Testis (tissue), 3 donors: ENCODE measurements around the gene AFF1. TPM values are rescaled to one million over a fixed set of nuclear protein-coding genes. Genes with fewer than 3 reads are reported as not detected.

Experiments
- DNase-seq: peaks from one replicate; pipeline ENCODE4 v3.0.0-alpha.2; 2019
- H3K27ac ChIP-seq, 2 donors: fragments of 200-600 bp; sonication (generic); one replicate each; pipeline ENCODE4 v1.5.1; 2019
- H3K27me3 ChIP-seq: fragments of 200-600 bp; sonication (generic); one replicate; pipeline ENCODE4 v1.5.1; 2019
- H3K36me3 ChIP-seq: fragments of 200-600 bp; sonication (generic); one replicate; pipeline ENCODE4 v1.5.1; 2017; ENCODE audit warnings: low read depth; ENCODE audit errors: missing control alignments
- H3K4me1 ChIP-seq: fragments of 200-600 bp; sonication (generic); one replicate; pipeline ENCODE4 v1.5.1; 2019
- H3K4me3 ChIP-seq, 2 donors: fragments of 200-600 bp; sonication (generic); one replicate each; pipeline ENCODE4 v1.5.1; 2017 to 2019
- H3K9me3 ChIP-seq: fragments of 200-600 bp; sonication (generic); one replicate; pipeline ENCODE4 v1.5.1; 2017
- POLR2A ChIP-seq: fragments of 450-650 bp; IDR thresholded peaks from one replicate; pipeline ENCODE4 v1.6.1; 2017; ENCODE audit warnings: antibody characterized with exemption, mild to moderate bottlenecking, moderate library complexity
- WGBS, 2 donors: methylation state at CpG; one replicate each; pipeline ENCODE4 v1.1.5; 2018; 5-methylcytosine and 5-hydroxymethylcytosine counted together
- intact Hi-C: fragments of 100-400 bp; cut with DNase I; formaldehyde crosslinking; loops from one replicate; pipeline ENCODE4 v1.15.1; 2023; ENCODE audit warnings: low total_unique reads
- polyA plus RNA-seq: library from polyadenylated mRNA; stranded (reverse); fragments of 350-450 nt; fragmentation: Illumina TruSeq; extraction: RNeasy Lipid Tissue Mini Kit (QIAGEN cat#74804); gene quantifications from one replicate; pipeline ENCODE4 v1.2.3, GENCODE V29; 2014; ENCODE audit warnings: low read depth, low replicate concordance; ENCODE audit not compliant: insufficient read depth
- total RNA-seq, 2 donors: library from RNA; depleted of rRNA; stranded (reverse); fragments of >200 nt; gene quantifications; one replicate each; pipeline ENCODE4 v1.2.3, GENCODE V29; 2016
- TF ChIP-seq, protein P1 (sequence below), 3 experiments: fragments of 450-650 bp in 2 of 3; fragments of 200-600 bp in 1 of 3; sonication (generic) in 1 of 3; IDR thresholded peaks; one replicate each; pipeline ENCODE4 v1.5.1; 2016 to 2019; ENCODE audit warnings: antibody characterized with exemption in 3 of 3, mild to moderate bottlenecking in 2 of 3, moderate library complexity in 1 of 3

AFF1 gene
- total and polyA plus RNA-seq, 3 donors from 2014 or later, result 15.8 to 56.8 (median 53.6) TPM

DNA sequence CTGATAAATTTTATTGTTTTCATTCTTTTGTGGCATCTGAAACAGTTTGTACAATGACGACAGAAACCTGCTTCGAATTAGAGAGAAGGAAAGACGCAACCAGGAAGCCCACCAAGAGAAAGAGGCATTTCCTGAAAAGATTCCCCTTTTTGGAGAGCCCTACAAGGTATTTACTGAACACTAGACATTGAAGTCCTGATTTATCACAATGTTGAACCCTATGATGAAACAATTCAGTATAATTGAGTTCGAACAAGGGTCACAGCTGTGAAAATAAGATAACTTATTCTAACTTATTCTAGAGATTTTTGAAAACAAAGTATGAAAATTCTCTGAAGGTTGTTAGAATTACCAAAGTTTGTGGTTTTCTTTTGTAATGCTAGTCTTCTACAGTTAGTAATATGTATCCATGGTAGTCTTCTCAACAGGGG, 111.3 kb downstream of the AFF1 start:
- H3K27me3 ChIP-seq, result no peaks in the 10 kb centered on the region
- DNase-seq, result no peak
- intact Hi-C loops, result no loop called here
- H3K36me3 ChIP-seq, result no peaks in the 10 kb centered on the region
- TF ChIP-seq POLR2A, result no peak
- TF ChIP-seq, protein P1, sequence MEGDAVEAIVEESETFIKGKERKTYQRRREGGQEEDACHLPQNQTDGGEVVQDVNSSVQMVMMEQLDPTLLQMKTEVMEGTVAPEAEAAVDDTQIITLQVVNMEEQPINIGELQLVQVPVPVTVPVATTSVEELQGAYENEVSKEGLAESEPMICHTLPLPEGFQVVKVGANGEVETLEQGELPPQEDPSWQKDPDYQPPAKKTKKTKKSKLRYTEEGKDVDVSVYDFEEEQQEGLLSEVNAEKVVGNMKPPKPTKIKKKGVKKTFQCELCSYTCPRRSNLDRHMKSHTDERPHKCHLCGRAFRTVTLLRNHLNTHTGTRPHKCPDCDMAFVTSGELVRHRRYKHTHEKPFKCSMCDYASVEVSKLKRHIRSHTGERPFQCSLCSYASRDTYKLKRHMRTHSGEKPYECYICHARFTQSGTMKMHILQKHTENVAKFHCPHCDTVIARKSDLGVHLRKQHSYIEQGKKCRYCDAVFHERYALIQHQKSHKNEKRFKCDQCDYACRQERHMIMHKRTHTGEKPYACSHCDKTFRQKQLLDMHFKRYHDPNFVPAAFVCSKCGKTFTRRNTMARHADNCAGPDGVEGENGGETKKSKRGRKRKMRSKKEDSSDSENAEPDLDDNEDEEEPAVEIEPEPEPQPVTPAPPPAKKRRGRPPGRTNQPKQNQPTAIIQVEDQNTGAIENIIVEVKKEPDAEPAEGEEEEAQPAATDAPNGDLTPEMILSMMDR (IDR thresholded peaks at IDR 0.05), result no peak
- peak overlapping the region in 1 of 2 donors; percentile 76 for H3K27ac ChIP-seq
- H3K4me1 ChIP-seq, result peaks cover 24% of the 10 kb centered on the region
- no peaks in the 10 kb centered on the region for H3K9me3 ChIP-seq
- no peak overlapping the region for H3K4me3 ChIP-seq
- 49 to 54% methylated on average over 4 of the region's 4 CpGs for WGBS, 2 donors

DNA sequence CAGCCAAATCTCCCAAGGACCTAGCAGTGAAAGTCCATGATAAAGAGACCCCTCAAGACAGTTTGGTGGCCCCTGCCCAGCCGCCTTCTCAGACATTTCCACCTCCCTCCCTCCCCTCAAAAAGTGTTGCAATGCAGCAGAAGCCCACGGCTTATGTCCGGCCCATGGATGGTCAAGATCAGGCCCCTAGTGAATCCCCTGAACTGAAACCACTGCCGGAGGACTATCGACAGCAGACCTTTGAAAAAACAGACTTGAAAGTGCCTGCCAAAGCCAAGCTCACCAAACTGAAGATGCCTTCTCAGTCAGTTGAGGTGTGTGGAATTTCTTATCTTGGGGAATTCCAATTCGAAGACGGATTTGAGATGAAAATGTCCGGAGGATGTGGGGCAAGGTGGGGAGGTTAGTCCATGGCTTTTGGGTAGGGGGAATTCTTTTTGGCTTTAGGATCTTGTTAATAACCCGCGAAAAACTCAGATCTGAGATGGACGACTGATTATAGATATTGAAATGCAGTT, 112.5 kb downstream of the AFF1 start:
- no peak overlapping the region for H3K4me3 ChIP-seq
- intact Hi-C loops, result no loop called here
- H3K4me1 ChIP-seq, result peaks cover 24% of the 10 kb centered on the region
- TF ChIP-seq, protein P1 (IDR thresholded peaks at IDR 0.05), result no peak
- no peak for TF ChIP-seq POLR2A
- H3K27ac ChIP-seq, result no peak overlapping the region
- no peaks in the 10 kb centered on the region for H3K36me3 ChIP-seq
- no peaks in the 10 kb centered on the region for H3K27me3 ChIP-seq
- no peaks in the 10 kb centered on the region for H3K9me3 ChIP-seq
- 96 to 97% methylated on average over 11 of the region's 11 CpGs for WGBS, 2 donors
- DNase-seq, result no peak

GRCh38 chr4:87049508-87049907, 114.7 kb downstream of the AFF1 start:
- 91 to 97% methylated on average over 9 of the region's 9 CpGs for WGBS, 2 donors
- intact Hi-C loops, result no loop called here
- no peak for TF ChIP-seq POLR2A
- TF ChIP-seq, protein P1 (IDR thresholded peaks at IDR 0.05), result no peak
- no peak for DNase-seq
- Histone ChIP-seq H3K27me3 (no peaks in the 10 kb centered on the region), H3K36me3 (no peaks in the 10 kb centered on the region), H3K9me3 (no peaks in the 10 kb centered on the region), H3K27ac (no peak overlapping the region), H3K4me1 (peaks cover 36% of the 10 kb centered on the region), H3K4me3 (no peak overlapping the region)

DNA sequence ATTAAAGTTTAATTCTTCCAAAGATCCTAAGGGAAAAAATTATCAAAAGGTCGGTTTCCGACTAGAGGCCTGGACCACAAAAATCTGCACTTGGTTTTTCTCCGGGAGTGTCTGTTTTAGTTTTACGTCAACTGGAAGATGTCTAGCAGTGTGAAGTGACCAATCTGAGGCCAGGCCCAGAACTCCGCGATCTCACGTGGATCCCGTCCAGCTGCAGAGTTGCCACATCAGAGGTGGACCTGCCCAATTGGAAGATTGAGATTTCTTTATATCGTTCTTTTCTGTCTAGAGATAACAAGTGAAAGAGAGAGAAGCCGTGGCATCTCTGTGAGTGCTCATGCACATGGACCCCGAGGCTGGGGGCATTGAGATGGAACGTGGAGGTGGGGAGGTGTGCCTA, 115.8 kb downstream of the AFF1 start:
- intact Hi-C loops, result no loop called here
- TF ChIP-seq POLR2A, result no peak
- TF ChIP-seq, protein P1 (IDR thresholded peaks at IDR 0.05), result no peak
- Histone ChIP-seq H3K9me3 (no peaks in the 10 kb centered on the region), H3K4me3 (no peak overlapping the region), H3K4me1 (peaks cover 36% of the 10 kb centered on the region), H3K27ac (peak overlapping the region; percentile 16 to 60), H3K36me3 (no peaks in the 10 kb centered on the region), H3K27me3 (no peaks in the 10 kb centered on the region)
- peak; percentile 34 for DNase-seq
- WGBS, 2 donors, result 68 to 73% methylated on average over 12 of the region's 12 CpGs

GRCh38 chr4:87051121-87051713, 116.4 kb downstream of the AFF1 start:
- peaks cover 39% of the 10 kb centered on the region for H3K4me1 ChIP-seq
- H3K4me3 ChIP-seq, result no peak overlapping the region
- 67 to 74% methylated on average over 9 to 10 of the region's 10 CpGs for WGBS, 2 donors
- intact Hi-C loops, result no loop called here
- no peaks in the 10 kb centered on the region for H3K36me3 ChIP-seq
- TF ChIP-seq POLR2A, result no peak
- TF ChIP-seq, protein P1 (IDR thresholded peaks at IDR 0.05), result no peak
- peak overlapping the region; percentile 16 to 60 for H3K27ac ChIP-seq
- DNase-seq, result no peak
- no peaks in the 10 kb centered on the region for H3K9me3 ChIP-seq
- no peaks in the 10 kb centered on the region for H3K27me3 ChIP-seq
